HG03103 (cell line): ENCODE measurements around the gene SUCLG2.

ENCODE experiments used
- ATAC-seq: cut with Tn5 transposase; IDR thresholded peaks from one replicate; pipeline ENCODE4 v1.9.1; 2021; ENCODE audit warnings: low read depth; ENCODE audit not compliant: unreplicated experiment

SUCLG2 gene

GRCh38 chr3:67650084-67650483 lies 4.3 kb downstream of the SUCLG2 start:
- ATAC-seq: no peak

- no peak for ATAC-seq
These were observed 4.7 kb downstream of the SUCLG2 start for GRCh38 chr3:67649681-67650080.

DNA sequence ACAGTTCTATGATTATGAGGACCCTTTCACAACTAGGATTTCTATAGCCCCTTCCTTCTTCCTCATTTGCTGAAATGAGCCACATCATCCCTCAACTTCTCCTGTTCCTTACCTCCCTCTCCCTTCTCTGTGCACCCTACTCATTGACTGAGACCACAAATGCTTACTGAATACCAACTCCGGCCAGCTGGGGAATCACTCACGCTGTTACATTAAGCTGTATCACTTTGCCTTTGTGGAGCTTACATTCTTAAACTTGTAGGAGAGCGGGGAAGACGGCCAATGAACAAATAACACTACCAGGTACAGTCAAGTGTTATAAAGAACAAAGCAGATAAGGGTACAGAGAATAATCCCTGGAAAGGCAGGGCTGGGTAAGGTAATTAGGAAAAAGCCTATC lies 5.7 kb downstream of the SUCLG2 start:
- ATAC-seq: no peak

DNA sequence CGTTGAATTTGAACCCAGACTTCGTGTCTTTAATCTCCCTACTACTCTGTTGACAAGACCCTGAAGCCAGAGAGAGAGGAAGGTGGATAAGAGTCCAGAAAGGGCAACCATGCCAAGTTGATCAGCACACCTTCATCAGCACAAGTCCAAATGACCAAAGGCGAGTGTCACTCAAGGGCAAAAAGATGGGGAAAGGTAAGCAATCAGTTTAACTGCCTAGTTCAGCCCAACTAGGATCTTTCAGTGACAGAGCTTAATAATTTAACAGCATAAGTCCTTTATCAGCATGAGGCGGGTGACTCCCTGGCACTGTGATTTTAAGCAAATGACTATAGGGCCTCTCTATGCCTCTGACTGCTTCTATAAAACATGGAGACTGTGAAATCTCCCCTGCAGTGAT lies 6.2 kb downstream of the SUCLG2 start:
- no peak for ATAC-seq

DNA sequence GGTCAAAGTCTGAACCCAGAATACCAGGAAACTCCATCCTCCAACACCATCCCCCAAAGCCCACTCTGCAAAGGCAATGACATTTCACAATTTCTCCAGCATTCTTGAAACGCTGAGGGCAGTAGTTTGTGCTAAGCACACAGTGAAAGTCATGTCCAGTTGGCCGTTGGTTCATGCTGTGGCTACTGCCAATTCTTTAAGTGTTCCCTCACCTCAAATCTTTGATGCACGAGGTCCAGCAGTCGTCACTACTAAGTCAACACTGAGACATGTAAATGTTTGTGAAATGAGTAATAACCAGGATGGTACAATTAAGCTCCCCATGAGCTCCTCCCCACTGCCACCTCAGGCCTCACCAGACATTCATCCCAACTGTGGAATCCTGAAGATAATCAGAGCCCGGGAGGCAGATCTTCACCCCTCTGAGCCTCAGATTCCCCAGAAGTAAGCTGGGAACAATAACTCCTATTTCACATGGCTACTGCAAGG lies 7.0 kb downstream of the SUCLG2 start:
- ATAC-seq: no peak

DNA sequence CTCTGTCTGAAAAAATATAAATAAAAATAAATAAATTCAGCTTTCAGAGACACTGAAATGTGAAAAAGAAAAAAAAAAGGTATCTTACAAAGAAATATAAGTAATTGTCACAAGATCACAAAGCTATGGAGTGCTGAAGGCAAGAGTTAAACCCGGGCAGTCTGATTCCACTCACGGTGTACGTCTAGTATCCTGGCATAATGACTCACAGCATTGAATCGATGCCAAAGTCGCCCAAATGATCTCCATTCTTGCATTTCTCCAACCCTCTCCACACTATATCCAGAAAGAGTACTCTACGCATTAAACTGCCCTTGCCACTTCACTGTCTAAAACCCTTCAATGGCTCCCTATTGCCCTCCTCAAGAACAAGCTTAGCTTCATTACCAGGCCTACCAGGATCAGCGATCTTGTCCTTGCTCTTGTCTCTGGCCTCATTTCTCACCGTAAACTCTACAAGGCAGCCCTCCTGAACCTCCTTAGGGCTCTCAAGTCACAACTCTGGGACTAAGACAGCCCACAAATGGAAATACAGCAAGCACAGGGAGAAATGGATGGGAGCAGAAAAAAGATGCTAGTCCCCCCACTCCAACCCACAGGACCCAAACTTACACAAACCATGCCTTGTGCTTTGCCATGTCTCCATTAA lies 7.7 kb downstream of the SUCLG2 start:
- no peak for ATAC-seq

DNA sequence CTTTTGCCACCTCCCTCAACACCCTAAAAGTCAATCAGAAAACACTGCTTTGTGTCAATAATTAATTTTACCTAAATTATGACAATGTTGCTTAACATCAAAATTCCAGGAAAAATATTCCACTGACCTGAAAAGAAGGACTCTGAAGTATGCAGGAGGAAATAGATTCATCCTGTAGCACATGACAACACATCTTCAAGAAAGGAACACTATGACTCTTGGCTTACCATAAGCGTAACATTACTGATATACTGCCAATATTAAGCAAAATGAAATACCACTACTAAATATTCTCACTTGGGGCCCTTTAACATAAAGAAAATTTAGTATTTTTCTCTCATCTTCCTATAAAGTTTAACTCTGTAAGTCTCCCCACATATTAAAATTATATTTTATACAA lies 9.6 kb downstream of the SUCLG2 start:
- ATAC-seq: no peak

- no peak for ATAC-seq
These were observed 11.7 kb downstream of the SUCLG2 start for GRCh38 chr3:67642734-67643133.

DNA sequence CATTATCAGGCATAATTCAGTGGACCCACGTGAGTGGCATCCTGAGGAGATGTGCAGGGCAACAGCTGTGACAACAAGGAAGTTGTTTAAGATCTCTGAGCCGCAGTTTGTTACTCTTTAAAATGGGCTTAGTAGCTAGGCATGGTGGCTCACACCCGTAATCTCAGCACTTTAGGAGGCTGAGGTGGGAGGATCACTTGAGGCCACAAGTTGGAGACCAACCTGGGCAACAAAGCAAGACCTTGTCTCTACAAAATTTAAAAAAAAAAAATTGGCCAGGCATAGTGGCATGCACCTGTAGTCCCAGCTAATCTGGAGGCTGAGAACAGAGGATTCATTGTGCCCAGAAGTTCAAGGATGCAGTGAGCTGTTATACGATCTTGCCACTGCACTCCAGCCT lies 12.2 kb downstream of the SUCLG2 start:
- ATAC-seq: no peak

DNA sequence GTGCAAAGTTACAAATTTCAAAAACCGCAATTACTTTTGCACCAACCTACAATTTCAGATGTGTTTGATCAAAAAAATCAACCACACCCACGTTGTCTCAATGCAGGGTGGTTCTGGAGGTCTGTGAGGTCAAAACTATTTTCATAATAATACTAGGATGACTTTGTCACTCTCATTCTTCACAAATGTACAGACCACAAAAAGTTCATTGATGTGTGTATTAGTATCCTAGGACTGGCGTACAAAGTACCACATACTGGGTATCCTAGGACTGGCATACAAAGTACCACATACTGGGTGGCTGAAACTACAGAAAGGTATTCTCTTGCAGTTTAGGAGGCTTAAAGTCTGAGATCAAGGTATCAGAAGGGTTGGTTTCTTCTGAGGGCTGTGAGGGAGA lies 13.0 kb downstream of the SUCLG2 start:
- no peak for ATAC-seq

DNA sequence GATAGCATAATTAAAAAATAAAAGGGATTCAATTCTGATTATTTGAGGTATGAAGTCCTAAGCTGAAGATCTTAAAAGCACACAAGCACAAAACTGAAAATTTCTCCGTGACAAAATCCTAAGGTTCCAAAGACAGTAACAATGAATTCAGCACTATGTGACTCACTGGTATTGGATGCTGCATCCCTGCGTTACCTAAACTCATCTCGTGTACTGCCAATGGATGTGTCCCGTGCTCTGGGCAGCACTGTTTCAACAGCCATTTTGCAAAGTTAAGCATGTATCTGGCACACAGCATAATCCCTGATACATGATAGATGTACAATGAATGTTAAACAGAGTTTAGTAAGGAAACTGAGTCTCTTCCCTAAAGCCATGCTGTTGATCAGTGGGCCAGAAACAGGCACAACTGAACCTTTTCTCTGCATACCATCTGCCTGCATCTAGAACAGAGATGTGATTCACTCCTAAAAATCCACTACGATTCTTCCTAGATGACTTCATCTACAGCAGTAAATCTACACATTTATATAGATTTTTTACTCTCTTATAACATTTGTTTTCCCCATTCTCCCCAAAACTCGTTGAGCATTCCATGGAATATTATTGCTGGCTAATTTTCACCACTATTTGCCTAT lies 14.3 kb downstream of the SUCLG2 start:
- ATAC-seq: no peak

GRCh38 chr3:67637255-67637900 lies 17.0 kb downstream of the SUCLG2 start:
- ATAC-seq: no peak

DNA sequence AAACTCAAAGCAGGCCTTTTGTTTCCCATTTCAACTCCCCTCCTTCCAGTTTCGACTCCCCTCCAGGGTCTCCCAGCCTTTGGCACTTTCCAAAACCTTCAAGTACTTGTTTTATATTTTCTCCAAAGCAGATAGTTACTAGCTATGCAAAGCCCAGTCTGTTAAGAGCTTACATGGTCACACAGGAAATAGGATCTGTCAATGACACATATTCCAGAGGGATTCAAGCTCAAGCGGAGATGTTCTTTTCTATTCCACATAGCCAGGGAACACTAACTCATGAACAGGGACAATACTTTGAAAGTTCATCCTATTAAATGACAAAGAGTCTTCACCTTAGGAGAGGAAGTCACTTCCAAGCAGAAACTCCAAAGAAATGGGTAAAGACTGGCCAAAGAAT lies 18.6 kb downstream of the SUCLG2 start:
- no peak for ATAC-seq

DNA sequence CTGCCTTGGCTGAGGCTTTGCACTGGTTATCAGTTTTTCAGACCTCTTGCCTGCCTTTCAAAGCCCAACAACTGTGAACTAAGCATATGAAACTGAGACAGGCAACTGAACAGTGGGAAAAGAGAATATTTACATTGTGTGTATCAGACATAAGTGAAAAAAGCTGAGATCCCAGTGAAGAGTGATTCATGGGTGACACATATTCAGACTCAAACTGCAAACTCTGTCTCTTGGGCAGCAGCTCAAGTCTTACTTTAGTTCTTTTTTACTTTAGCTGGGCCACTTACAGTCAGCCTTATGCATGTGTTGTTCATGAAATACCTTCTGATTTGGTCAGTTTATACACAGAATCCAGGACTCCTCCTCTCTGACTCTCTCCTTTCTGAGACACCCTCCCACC lies 19.2 kb downstream of the SUCLG2 start:
- ATAC-seq: no peak

DNA sequence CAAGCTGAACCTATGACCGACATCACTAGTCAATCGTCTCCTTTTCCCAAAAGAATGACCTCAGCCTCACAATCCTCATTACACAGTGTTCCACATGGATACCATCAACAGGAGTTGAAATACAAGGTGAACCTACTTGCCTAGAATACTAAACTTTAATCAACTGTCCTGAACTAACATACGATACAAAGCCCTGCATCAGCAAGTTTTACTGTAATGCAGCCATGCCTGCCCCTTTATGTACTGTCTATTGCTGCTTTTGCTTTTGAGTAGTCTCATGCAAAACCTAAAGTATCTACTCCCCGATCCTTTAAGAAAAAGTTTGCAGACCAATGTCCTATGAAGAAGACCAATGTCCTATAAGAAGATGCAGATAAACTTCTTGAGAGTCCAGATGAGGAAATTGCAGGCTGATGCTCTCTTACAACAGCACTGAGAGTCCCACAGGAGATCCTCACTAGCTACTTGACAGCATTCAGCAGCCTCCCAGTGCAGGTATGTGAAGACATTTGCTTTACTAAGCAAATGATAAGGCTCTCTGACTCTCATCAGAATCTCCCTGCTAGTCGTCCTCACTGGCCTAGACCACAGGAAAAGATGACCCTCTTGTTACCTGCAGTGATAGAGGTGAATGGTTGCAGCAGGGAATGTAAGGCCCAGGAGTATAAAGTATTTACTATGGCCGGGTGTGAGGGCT lies 23.6 kb downstream of the SUCLG2 start:
- no peak for ATAC-seq

- ATAC-seq: no peak
These were observed 29.7 kb downstream of the SUCLG2 start for GRCh38 chr3:67624687-67625086.

GRCh38 chr3:67624078-67624477 lies 30.3 kb downstream of the SUCLG2 start:
- ATAC-seq: no peak

DNA sequence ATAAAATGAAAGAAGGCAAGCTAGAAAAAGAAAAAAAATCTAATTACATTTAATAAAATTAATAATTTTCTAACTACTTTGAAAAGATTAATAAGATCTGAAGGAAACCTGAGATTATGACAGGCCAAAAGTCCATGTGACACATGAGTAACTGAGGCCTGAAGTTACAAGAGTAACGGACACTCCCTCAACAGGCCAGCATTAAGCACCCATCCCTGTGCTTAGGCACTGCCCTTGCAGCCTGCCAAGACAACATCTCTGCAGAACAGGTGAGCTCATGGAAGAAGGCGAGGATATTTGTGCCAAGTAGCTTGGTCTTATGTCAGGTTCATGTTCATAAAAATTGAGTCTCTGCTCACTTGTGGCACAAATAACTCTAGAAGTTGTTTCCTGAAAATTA lies 31.8 kb downstream of the SUCLG2 start:
- ATAC-seq: no peak

- ATAC-seq: no peak
These were observed 33.5 kb downstream of the SUCLG2 start for GRCh38 chr3:67620869-67621268.

DNA sequence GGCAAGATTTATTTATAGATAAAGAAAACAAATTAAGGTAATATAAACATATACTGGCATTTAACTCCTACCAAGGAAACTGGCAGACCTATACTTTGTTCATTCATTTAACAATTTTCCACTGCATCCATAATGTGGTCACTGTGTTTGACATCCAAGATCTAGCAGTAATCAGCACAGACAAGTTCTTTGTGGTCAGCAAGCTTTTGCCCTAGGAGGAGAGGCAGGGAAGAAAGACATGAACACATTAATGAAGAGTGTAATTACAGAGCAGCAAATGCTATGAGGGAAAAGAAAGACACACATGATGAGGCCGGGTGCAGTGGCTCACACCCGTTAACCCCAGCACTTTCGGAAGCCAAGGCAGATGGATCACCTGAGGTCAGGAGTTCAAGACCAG lies 34.4 kb downstream of the SUCLG2 start:
- no peak for ATAC-seq

DNA sequence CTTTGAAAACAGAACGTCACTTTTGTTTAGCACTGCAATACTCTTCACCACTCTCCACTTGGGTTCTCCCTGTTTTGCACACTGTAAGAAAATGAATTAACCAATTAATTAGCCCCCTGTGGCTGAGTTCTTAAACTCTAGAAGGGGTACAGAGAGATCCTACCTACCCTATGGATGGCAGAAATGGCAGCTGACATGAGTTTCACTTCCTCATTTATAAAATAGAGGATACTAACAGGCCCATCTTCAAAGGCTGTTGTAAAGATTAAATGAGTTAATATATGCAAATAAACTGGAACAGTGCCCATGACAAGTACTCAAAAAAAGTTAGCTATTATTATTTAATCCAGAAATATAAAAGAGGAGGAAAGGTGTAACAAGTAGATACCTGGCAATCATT lies 36.9 kb downstream of the SUCLG2 start:
- ATAC-seq: peak; percentile 48
